ENCODE results near the gene SRPRB.
A peak's percentile ranks its signal among the peaks of the same experiment; 100 is the strongest.

The SRPRB gene

GRCh38 chr3:133799794-133800585 lies 5.6 kb upstream of the SRPRB start:
- Histone ChIP-seq H4K8ac (ENCODE audit: low read depth, low read length) (no peak overlapping the region), H3K27me3 (ENCODE audit: insufficient read depth, low read length, poor library complexity) (no peaks in the 10 kb centered on the region), H3K36me3 (ENCODE audit: control insufficient read depth, insufficient read depth, low read length) (no peaks in the 10 kb centered on the region), H2AK5ac (ENCODE audit: low read length) (no peak overlapping the region), H4K5ac (ENCODE audit: low read length) (no peak overlapping the region), H2BK5ac (ENCODE audit: low read length) (no peak overlapping the region), H3K56ac (ENCODE audit: low read length) (no peak overlapping the region), H3K9ac (ENCODE audit: low read length) (no peak overlapping the region), H2BK15ac (replicated peaks; ENCODE audit: low read depth) (no peak overlapping the region), H2BK120ac (ENCODE audit: low read depth, low read length) (no peak overlapping the region), H3K4me2 (ENCODE audit: low read length) (no peak overlapping the region), H3K4me1 (ENCODE audit: control insufficient read depth, low read depth, low read length) (no peaks in the 10 kb centered on the region), H3K23ac (ENCODE audit: low read length) (no peak overlapping the region), H3K4me3 (ENCODE audit: low read length) (no peak overlapping the region), H3K18ac (ENCODE audit: low read length) (no peak overlapping the region), H3K27ac (ENCODE audit: low read depth, low read length) (no peak overlapping the region), H3K79me1 (ENCODE audit: low read length) (no peaks in the 10 kb centered on the region), H3K4ac (ENCODE audit: low read depth, low read length) (no peak overlapping the region), H3K79me2 (ENCODE audit: control insufficient read depth, insufficient read depth, low read length) (no peaks in the 10 kb centered on the region)
- no CpG with 5 or more reads among the region's 7 CpGs for WGBS (ENCODE audit: extremely low coverage, insufficient coverage, low lambda C conversion rate)
- DNase-seq = no peak

- Histone ChIP-seq H3K79me2 (ENCODE audit: control insufficient read depth, insufficient read depth, low read length) (peaks cover 3% of the 10 kb centered on the region), H3K27ac (ENCODE audit: low read depth, low read length) (no peak overlapping the region), H3K4me1 (ENCODE audit: control insufficient read depth, low read depth, low read length) (peaks cover 1% of the 10 kb centered on the region), H3K23ac (ENCODE audit: low read length) (no peak overlapping the region), H2BK120ac (ENCODE audit: low read depth, low read length) (no peak overlapping the region), H2BK5ac (ENCODE audit: low read length) (no peak overlapping the region), H3K4me2 (ENCODE audit: low read length) (no peak overlapping the region), H2BK15ac (replicated peaks; ENCODE audit: low read depth) (no peak overlapping the region), H4K8ac (ENCODE audit: low read depth, low read length) (no peak overlapping the region), H3K18ac (ENCODE audit: low read length) (no peak overlapping the region), H4K5ac (ENCODE audit: low read length) (no peak overlapping the region), H3K4me3 (ENCODE audit: low read length) (no peak overlapping the region), H3K27me3 (ENCODE audit: insufficient read depth, low read length, poor library complexity) (no peaks in the 10 kb centered on the region), H3K36me3 (ENCODE audit: control insufficient read depth, insufficient read depth, low read length) (no peaks in the 10 kb centered on the region), H2AK5ac (ENCODE audit: low read length) (no peak overlapping the region), H3K4ac (ENCODE audit: low read depth, low read length) (no peak overlapping the region), H3K9ac (ENCODE audit: low read length) (no peak overlapping the region), H3K79me1 (ENCODE audit: low read length) (peaks cover 4% of the 10 kb centered on the region), H3K56ac (ENCODE audit: low read length) (no peak overlapping the region)
- DNase-seq = no peak
- WGBS (ENCODE audit: extremely low coverage, insufficient coverage, low lambda C conversion rate) = no CpG with 5 or more reads among the region's 5 CpGs
Observed at GRCh38 chr3:133803469-133803868, 2.1 kb upstream of the SRPRB start.

GRCh38 chr3:133804896-133805295 lies 719 bp upstream of the SRPRB start:
- H4K8ac ChIP-seq (ENCODE audit: low read depth, low read length) = no peak overlapping the region
- no peak overlapping the region for H3K4me2 ChIP-seq (ENCODE audit: low read length)
- no peak overlapping the region for H3K56ac ChIP-seq (ENCODE audit: low read length)
- no peaks in the 10 kb centered on the region for H3K36me3 ChIP-seq (ENCODE audit: control insufficient read depth, insufficient read depth, low read length)
- no peak overlapping the region for H3K23ac ChIP-seq (ENCODE audit: low read length)
- H3K79me2 ChIP-seq (ENCODE audit: control insufficient read depth, insufficient read depth, low read length) = peaks cover 3% of the 10 kb centered on the region
- H3K27me3 ChIP-seq (ENCODE audit: insufficient read depth, low read length, poor library complexity) = no peaks in the 10 kb centered on the region
- no peak overlapping the region for H3K4ac ChIP-seq (ENCODE audit: low read depth, low read length)
- WGBS (ENCODE audit: extremely low coverage, insufficient coverage, low lambda C conversion rate) = no CpG with 5 or more reads among the region's 4 CpGs
- no peak overlapping the region for H2AK5ac ChIP-seq (ENCODE audit: low read length)
- H4K5ac ChIP-seq (ENCODE audit: low read length) = no peak overlapping the region
- no peak overlapping the region for H3K18ac ChIP-seq (ENCODE audit: low read length)
- H3K27ac ChIP-seq (ENCODE audit: low read depth, low read length) = no peak overlapping the region
- no peak for DNase-seq
- no peak overlapping the region for H2BK15ac ChIP-seq (replicated peaks; ENCODE audit: low read depth)
- H3K4me1 ChIP-seq (ENCODE audit: control insufficient read depth, low read depth, low read length) = peaks cover 1% of the 10 kb centered on the region
- peaks cover 4% of the 10 kb centered on the region for H3K79me1 ChIP-seq (ENCODE audit: low read length)
- H3K4me3 ChIP-seq (ENCODE audit: low read length) = no peak overlapping the region
- H2BK5ac ChIP-seq (ENCODE audit: low read length) = no peak overlapping the region
- H2BK120ac ChIP-seq (ENCODE audit: low read depth, low read length) = no peak overlapping the region
- no peak overlapping the region for H3K9ac ChIP-seq (ENCODE audit: low read length)

GRCh38 chr3:133805384-133805701 lies 272 bp upstream of the SRPRB start:
- Histone ChIP-seq H3K4ac (ENCODE audit: low read depth, low read length) (no peak overlapping the region), H3K4me3 (ENCODE audit: low read length) (no peak overlapping the region), H4K8ac (ENCODE audit: low read depth, low read length) (no peak overlapping the region), H3K4me1 (ENCODE audit: control insufficient read depth, low read depth, low read length) (peaks cover 1% of the 10 kb centered on the region), H3K56ac (ENCODE audit: low read length) (no peak overlapping the region), H3K27me3 (ENCODE audit: insufficient read depth, low read length, poor library complexity) (no peaks in the 10 kb centered on the region), H3K9ac (ENCODE audit: low read length) (no peak overlapping the region), H2BK5ac (ENCODE audit: low read length) (no peak overlapping the region), H4K5ac (ENCODE audit: low read length) (no peak overlapping the region), H2AK5ac (ENCODE audit: low read length) (no peak overlapping the region), H2BK120ac (ENCODE audit: low read depth, low read length) (no peak overlapping the region), H3K36me3 (ENCODE audit: control insufficient read depth, insufficient read depth, low read length) (no peaks in the 10 kb centered on the region), H3K27ac (ENCODE audit: low read depth, low read length) (no peak overlapping the region), H3K79me2 (ENCODE audit: control insufficient read depth, insufficient read depth, low read length) (peaks cover 3% of the 10 kb centered on the region), H3K79me1 (ENCODE audit: low read length) (peaks cover 6% of the 10 kb centered on the region), H3K23ac (ENCODE audit: low read length) (no peak overlapping the region), H3K18ac (ENCODE audit: low read length) (no peak overlapping the region), H3K4me2 (ENCODE audit: low read length) (peak overlapping the region; percentile 0), H2BK15ac (replicated peaks; ENCODE audit: low read depth) (no peak overlapping the region)
- WGBS (ENCODE audit: extremely low coverage, insufficient coverage, low lambda C conversion rate) = no CpG with 5 or more reads among the region's 15 CpGs
- no peak for DNase-seq

DNA sequence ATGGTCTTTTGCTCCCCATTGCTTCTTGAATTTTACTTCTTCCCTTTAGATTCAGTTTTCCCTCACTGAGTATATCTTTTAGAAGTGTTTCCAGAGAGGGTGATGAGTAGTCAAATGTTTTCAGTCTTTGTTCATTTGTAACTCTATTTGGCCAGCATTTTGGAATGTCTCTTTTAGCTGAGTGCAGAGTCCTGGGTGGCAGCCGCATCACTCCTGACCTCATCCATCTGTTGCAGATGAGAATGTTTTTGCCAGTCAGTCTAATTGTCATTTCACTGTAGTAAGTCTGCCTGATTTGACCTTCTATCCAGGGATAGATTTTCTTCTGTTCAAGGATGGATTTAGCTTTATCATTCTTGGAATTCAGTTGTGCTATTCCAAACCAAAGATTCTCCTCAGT lies 7.3 kb downstream of the SRPRB start:
- Histone ChIP-seq H2BK15ac (replicated peaks; ENCODE audit: low read depth) (no peak overlapping the region), H3K4me3 (ENCODE audit: low read length) (no peak overlapping the region), H4K8ac (ENCODE audit: low read depth, low read length) (no peak overlapping the region), H2BK120ac (ENCODE audit: low read depth, low read length) (no peak overlapping the region), H3K18ac (ENCODE audit: low read length) (no peak overlapping the region), H2BK5ac (ENCODE audit: low read length) (no peak overlapping the region), H3K4ac (ENCODE audit: low read depth, low read length) (no peak overlapping the region), H3K56ac (ENCODE audit: low read length) (no peak overlapping the region), H3K27ac (ENCODE audit: low read depth, low read length) (no peak overlapping the region), H3K79me1 (ENCODE audit: low read length) (peaks cover 4% of the 10 kb centered on the region), H3K4me1 (ENCODE audit: control insufficient read depth, low read depth, low read length) (no peaks in the 10 kb centered on the region), H3K79me2 (ENCODE audit: control insufficient read depth, insufficient read depth, low read length) (no peaks in the 10 kb centered on the region), H3K36me3 (ENCODE audit: control insufficient read depth, insufficient read depth, low read length) (peaks cover 2% of the 10 kb centered on the region), H3K23ac (ENCODE audit: low read length) (no peak overlapping the region), H3K27me3 (ENCODE audit: insufficient read depth, low read length, poor library complexity) (no peaks in the 10 kb centered on the region), H2AK5ac (ENCODE audit: low read length) (no peak overlapping the region), H4K5ac (ENCODE audit: low read length) (no peak overlapping the region), H3K9ac (ENCODE audit: low read length) (no peak overlapping the region), H3K4me2 (ENCODE audit: low read length) (no peak overlapping the region)
- DNase-seq = no peak
- WGBS (ENCODE audit: extremely low coverage, insufficient coverage, low lambda C conversion rate) = no CpG with 5 or more reads among the region's 1 CpG

GRCh38 chr3:133815386-133815785 lies 9.8 kb downstream of the SRPRB start:
- H4K8ac ChIP-seq (ENCODE audit: low read depth, low read length) = no peak overlapping the region
- H3K4ac ChIP-seq (ENCODE audit: low read depth, low read length) = no peak overlapping the region
- H3K9ac ChIP-seq (ENCODE audit: low read length) = no peak overlapping the region
- no peak overlapping the region for H2BK15ac ChIP-seq (replicated peaks; ENCODE audit: low read depth)
- no CpG with 5 or more reads among the region's 2 CpGs for WGBS (ENCODE audit: extremely low coverage, insufficient coverage, low lambda C conversion rate)
- H3K27ac ChIP-seq (ENCODE audit: low read depth, low read length) = no peak overlapping the region
- no peak overlapping the region for H3K4me2 ChIP-seq (ENCODE audit: low read length)
- peaks cover 2% of the 10 kb centered on the region for H3K79me1 ChIP-seq (ENCODE audit: low read length)
- H3K27me3 ChIP-seq (ENCODE audit: insufficient read depth, low read length, poor library complexity) = no peaks in the 10 kb centered on the region
- no peak overlapping the region for H2BK5ac ChIP-seq (ENCODE audit: low read length)
- H3K36me3 ChIP-seq (ENCODE audit: control insufficient read depth, insufficient read depth, low read length) = peaks cover 5% of the 10 kb centered on the region
- no peak overlapping the region for H3K23ac ChIP-seq (ENCODE audit: low read length)
- H3K79me2 ChIP-seq (ENCODE audit: control insufficient read depth, insufficient read depth, low read length) = no peaks in the 10 kb centered on the region
- H2AK5ac ChIP-seq (ENCODE audit: low read length) = no peak overlapping the region
- H3K56ac ChIP-seq (ENCODE audit: low read length) = no peak overlapping the region
- DNase-seq = no peak
- H4K5ac ChIP-seq (ENCODE audit: low read length) = no peak overlapping the region
- H3K4me3 ChIP-seq (ENCODE audit: low read length) = no peak overlapping the region
- H3K4me1 ChIP-seq (ENCODE audit: control insufficient read depth, low read depth, low read length) = no peaks in the 10 kb centered on the region
- no peak overlapping the region for H3K18ac ChIP-seq (ENCODE audit: low read length)
- no peak overlapping the region for H2BK120ac ChIP-seq (ENCODE audit: low read depth, low read length)

Data from mesendoderm (in vitro differentiated cells).